Kidney epithelial cell (primary cell): Measurements from ENCODE around the gene RETREG1. TPM values are rescaled to one million over a fixed set of nuclear protein-coding genes. Genes with fewer than 3 reads are reported as not detected.
"Not testable (repeated sequence)": the region's sequence is repeated elsewhere in the genome, so short reads cannot be mapped to it uniquely, and the experiment has no call there.

Experiments used
- DNase-seq: peaks from one replicate; pipeline ENCODE4 v3.0.0-alpha.2; 2010; ENCODE audit warnings: low read depth
- H3K27me3 ChIP-seq: 2 replicates; pipeline ENCODE4 v1.6.0; 2011; ENCODE audit warnings: low read length; ENCODE audit not compliant: control insufficient read depth, insufficient read depth
- H3K36me3 ChIP-seq: 2 replicates; pipeline ENCODE4 v1.5.1; 2011; ENCODE audit warnings: low read length; ENCODE audit not compliant: control insufficient read depth, insufficient read depth
- H3K4me3 ChIP-seq: 2 replicates; pipeline ENCODE4 v1.5.1; 2011; ENCODE audit warnings: low read depth, mild to moderate bottlenecking, control low read depth, low read length
- total RNA-seq: library from RNA; depleted of rRNA; stranded (reverse); fragments of >200 nt; gene quantifications from 2 replicates; pipeline ENCODE4 v1.2.3, GENCODE V29; 2015
- TF ChIP-seq, protein P1 (sequence below): IDR thresholded peaks from 2 replicates; pipeline ENCODE4 v1.5.1; 2011; ENCODE audit warnings: mild to moderate bottlenecking, moderate library complexity, low read length, control low read depth, inconsistent platforms; ENCODE audit not compliant: insufficient read depth, poor library complexity, severe bottlenecking

Gene RETREG1
- total RNA-seq, 1 donor from 2014 or later = 14.8 TPM

DNA sequence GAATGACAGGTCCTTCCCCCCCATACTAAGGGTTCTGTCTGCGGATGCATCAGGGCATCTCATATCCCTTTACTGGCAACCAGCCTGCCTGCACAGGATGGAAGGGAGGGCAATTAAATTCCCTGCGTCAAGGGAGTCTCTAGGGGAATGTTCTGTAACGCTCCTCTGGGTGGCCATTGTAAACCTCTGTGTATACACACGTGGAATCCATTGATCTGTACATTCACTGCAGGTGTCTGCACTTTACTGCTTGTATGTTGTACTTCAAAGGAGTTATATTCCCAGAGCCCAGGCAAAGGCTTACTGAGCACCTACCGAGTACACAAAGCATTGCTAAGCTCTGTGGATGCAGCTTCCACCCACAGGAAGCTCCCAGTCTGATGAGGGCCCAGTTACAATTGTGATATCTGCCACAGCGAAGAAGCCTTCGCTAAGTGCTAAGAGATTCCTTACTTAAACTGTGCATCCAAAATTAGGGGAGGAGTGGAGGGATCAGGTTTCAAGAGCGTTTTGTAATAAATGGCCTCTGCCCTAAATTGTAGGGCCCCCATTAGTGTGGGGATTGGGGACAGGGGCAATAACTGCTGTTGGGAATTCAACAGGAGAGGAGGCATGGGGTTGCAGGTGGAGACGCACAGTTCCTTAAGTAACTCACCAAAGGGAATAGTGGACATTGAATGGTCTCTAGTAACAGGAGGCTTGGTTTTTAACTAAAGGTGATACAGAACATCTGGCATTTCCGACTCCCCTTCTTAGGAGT, 1.5 kb upstream of the RETREG1 start:
- no peaks in the 10 kb centered on the region for H3K36me3 ChIP-seq
- H3K27me3 ChIP-seq = peaks cover 7% of the 10 kb centered on the region
- TF ChIP-seq, protein P1, sequence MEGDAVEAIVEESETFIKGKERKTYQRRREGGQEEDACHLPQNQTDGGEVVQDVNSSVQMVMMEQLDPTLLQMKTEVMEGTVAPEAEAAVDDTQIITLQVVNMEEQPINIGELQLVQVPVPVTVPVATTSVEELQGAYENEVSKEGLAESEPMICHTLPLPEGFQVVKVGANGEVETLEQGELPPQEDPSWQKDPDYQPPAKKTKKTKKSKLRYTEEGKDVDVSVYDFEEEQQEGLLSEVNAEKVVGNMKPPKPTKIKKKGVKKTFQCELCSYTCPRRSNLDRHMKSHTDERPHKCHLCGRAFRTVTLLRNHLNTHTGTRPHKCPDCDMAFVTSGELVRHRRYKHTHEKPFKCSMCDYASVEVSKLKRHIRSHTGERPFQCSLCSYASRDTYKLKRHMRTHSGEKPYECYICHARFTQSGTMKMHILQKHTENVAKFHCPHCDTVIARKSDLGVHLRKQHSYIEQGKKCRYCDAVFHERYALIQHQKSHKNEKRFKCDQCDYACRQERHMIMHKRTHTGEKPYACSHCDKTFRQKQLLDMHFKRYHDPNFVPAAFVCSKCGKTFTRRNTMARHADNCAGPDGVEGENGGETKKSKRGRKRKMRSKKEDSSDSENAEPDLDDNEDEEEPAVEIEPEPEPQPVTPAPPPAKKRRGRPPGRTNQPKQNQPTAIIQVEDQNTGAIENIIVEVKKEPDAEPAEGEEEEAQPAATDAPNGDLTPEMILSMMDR = no peak
- DNase-seq = no peak
- H3K4me3 ChIP-seq = no peak overlapping the region

DNA sequence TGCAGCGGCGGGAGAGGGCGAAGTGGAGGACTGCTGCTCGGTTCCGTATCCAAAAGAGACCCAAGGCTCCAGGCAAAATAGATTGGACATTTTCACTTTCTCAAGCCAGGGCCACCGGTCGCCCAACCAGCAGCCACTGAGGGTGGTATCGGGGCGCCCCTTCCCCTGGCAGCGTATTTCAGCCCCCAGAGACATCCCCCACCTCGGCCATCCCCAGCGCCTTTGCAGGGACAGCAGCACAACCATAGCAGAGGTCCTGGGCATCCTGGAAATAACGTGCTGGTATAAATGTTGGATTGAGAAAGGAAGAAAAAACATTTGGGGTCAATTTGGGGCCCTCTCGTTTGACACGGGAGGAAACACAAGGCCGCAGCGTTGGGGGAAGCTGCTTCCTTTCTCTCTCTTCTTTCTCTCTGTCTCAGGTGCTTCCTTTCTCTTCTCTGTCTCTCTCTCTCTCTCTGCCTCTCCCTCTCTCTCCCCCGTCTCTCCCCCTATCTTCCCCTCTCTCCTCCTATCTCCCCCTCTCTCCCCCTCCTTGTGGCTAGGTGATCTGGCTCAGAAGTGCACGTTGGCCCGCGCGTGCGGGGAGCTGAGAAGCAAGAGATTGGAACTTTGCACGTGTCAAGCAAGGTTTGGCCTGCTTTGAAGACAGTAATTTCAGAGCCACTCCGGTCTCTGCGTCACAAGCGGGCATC, 624 bp upstream of the RETREG1 start:
- H3K27me3 ChIP-seq = peaks cover 7% of the 10 kb centered on the region
- no peaks in the 10 kb centered on the region for H3K36me3 ChIP-seq
- TF ChIP-seq, protein P1 = no peak
- no peak for DNase-seq
- H3K4me3 ChIP-seq = peak overlapping the region; percentile 61

DNA sequence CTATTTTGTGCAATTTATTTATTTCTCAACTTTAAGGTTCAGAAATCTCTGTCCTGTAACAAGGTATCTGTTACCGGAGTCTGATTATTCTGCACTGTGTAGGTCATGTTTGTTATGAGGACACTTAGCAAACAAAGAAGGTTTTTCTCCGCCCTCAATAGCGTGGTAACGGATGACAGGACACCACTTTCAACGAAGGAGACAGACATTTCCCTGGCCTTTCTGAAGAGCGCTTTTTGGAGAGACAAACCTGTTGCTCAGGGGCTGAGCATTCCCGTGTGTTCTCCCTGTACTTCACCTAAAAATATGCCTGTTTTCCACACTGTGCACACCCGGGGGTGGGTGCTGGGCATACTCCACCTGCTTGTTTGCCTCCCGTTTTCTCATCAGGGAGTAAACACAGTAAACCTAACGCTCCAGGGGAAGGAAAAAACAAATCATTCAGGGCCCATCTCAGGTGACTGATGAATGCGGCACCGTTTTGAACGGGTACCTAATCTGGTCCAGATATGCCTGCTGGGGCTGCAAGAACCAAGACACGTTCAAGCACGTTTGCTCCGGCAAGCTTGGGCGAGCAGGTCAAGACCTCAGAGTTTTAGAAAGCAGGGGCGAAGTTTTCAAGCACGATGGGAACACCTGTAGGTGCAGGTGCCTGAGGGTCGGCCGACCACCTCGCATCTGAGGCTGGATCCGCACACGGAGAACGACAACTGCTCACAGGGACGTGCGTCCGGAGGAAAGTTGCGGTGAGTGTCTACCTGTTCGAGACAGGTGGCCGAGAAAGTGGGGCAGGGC, 859 bp downstream of the RETREG1 start:
- Histone ChIP-seq H3K36me3 (no peaks in the 10 kb centered on the region), H3K27me3 (peaks cover 7% of the 10 kb centered on the region), H3K4me3 (peak overlapping the region; percentile 61)
- no peak for DNase-seq
- TF ChIP-seq, protein P1 = no peak

DNA sequence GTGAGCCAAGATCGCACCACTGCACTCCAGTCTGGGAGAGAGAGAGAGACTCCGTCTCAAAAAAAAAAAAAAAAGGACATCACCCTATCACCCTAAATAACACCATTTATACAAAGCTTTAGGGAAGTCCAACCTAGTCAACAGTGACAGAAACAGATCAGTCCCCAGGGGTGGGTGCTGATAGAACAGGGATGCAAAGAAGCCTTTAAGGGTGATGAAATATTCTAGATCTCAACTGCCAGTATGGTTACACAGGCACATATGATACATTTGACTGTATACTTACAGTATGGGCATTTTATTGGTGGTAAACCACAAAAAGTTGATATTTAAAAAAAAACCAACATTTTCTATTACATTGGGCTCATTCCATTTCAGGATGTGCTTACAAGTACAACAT, 4.8 kb downstream of the RETREG1 start:
- Histone ChIP-seq H3K27me3 (peaks cover 4% of the 10 kb centered on the region), H3K4me3 (no peak overlapping the region), H3K36me3 (no peaks in the 10 kb centered on the region)
- TF ChIP-seq, protein P1 = no peak
- no peak for DNase-seq

DNA sequence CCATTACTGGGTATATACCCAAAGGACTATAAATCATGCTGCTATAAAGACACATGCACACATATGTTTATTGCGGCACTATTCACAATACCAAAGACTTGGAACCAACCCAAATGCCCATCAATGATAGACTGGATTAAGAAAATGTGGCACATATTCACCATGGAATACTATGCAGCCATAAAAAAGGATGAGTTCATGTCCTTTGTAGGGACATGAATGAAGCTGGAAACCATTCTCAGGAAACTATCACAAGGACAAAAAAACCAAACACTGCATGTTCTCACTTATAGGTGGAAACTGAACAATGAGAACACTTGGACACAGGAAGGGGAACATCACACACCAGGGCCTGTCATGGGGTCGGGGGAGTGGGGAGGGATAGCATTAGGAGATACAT, 5.9 kb downstream of the RETREG1 start:
- H3K4me3 ChIP-seq, H3K36me3 ChIP-seq, DNase-seq, H3K27me3 ChIP-seq: not testable (repeated sequence)

DNA sequence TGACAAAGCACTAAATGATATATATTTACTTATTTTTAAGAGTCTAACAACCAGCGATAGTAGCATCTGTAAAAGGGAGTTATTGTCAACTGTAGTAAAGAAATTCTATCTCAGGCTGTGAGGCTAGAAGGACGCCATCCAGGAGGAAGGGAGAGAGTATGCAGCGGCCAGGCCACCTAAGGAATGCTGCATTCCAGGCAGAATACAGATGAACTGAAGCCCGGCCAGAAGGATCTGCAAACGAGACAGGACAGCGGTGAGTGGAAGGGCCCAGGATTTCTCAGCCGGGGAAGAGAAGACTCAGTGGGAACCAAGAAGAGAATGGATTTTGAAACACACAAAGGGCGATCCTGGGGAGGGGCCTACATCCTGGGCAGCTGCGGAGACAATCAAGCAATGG, 7.4 kb downstream of the RETREG1 start:
- H3K4me3 ChIP-seq = no peak overlapping the region
- no peak for DNase-seq
- no peaks in the 10 kb centered on the region for H3K36me3 ChIP-seq
- TF ChIP-seq, protein P1 = no peak
- no peaks in the 10 kb centered on the region for H3K27me3 ChIP-seq
